Measurements from ENCODE around the gene PCSK7.

PCSK7 gene

GRCh38 chr11:117154468-117154867 lies 77.4 kb downstream of the PCSK7 start:
- DNase-seq (ENCODE audit: low spot score): no peak

Data from HuH-7.5 (cell line).